Gastroesophageal sphincter (tissue), 3 donors: Measurements from ENCODE around the gene MICAL3.

Source experiments
- CTCF ChIP-seq, 4 experiments: fragments of 200-600 bp in 2 of 4; fragments of 450-650 bp in 2 of 4; sonication (generic) in 1 of 4; IDR thresholded peaks; one replicate each; pipeline ENCODE4 v1.5.1; 2017 to 2019; ENCODE audit warnings: antibody characterized with exemption in 4 of 4, mild to moderate bottlenecking in 2 of 4, moderate library complexity in 2 of 4
- POLR2A ChIP-seq, 2 donors: fragments of 450-650 bp; IDR thresholded peaks; one replicate each; pipeline ENCODE4 v1.6.1; 2017; ENCODE audit warnings: antibody characterized with exemption in 2 of 2, mild to moderate bottlenecking in 2 of 2, moderate library complexity in 1 of 2

- no peak for TF ChIP-seq CTCF (IDR thresholded peaks at IDR 0.05)
- no peak for TF ChIP-seq POLR2A (IDR thresholded peaks at IDR 0.05)
Measured at GRCh38 chr22:17796695-17797094, 227.7 kb downstream of the MICAL3 start.
